SK-N-SH (cell line): ENCODE measurements around the gene VANGL1.

Experiments used
- CHD2 ChIP-seq: fragments of 150-350 bp; IDR thresholded peaks from 2 replicates; pipeline ENCODE4 v1.6.1; 2018; ENCODE audit warnings: low read length; ENCODE audit not compliant: partially characterized antibody
- CTCF ChIP-seq: fragments of 200-600 bp; sonication (generic); IDR thresholded peaks from 2 replicates; pipeline ENCODE4 v1.6.1; 2017; ENCODE audit warnings: antibody characterized with exemption, mild to moderate bottlenecking, moderate library complexity
- ELF1 ChIP-seq: IDR thresholded peaks from 2 replicates; pipeline ENCODE4 v1.4.0; 2012
- EP300 ChIP-seq, 2 experiments: IDR thresholded peaks; 2 replicates each; pipeline versions ENCODE4 v1.4.0 to v1.6.1; 2012; ENCODE audit warnings: borderline replicate concordance in 1 of 2, low read depth in 1 of 2, low read length in 1 of 2
- GABPA ChIP-seq: IDR thresholded peaks from 2 replicates; pipeline ENCODE4 v1.4.0; 2012; ENCODE audit warnings: low read depth, mild to moderate bottlenecking
- GATA2 ChIP-seq: sonication (generic); formaldehyde crosslinking; IDR thresholded peaks from 2 replicates; pipeline ENCODE4 v1.5.0; 2020; ENCODE audit warnings: mild to moderate bottlenecking, missing genetic modification reagents
- JUND ChIP-seq: IDR thresholded peaks from 2 replicates; pipeline ENCODE4 v1.4.0; 2012
- MAX ChIP-seq: IDR thresholded peaks from 2 replicates; pipeline ENCODE4 v1.4.0; 2012; ENCODE audit warnings: low read depth
- PBX3 ChIP-seq: IDR thresholded peaks from 2 replicates; pipeline ENCODE4; 2012
- POLR2AphosphoS5 ChIP-seq: IDR thresholded peaks from 2 replicates; pipeline ENCODE4 v1.6.1; 2012; ENCODE audit warnings: low read depth, low read length
- REST ChIP-seq: IDR thresholded peaks from 2 replicates; pipeline ENCODE4 v1.6.1; 2012; ENCODE audit warnings: mild to moderate bottlenecking, low read depth, low read length, moderate library complexity
- SIN3A ChIP-seq: IDR thresholded peaks from 2 replicates; pipeline ENCODE4 v1.6.1; 2012; ENCODE audit warnings: low read depth, mild to moderate bottlenecking, low read length, moderate library complexity, borderline replicate concordance
- TAF1 ChIP-seq: IDR thresholded peaks from 2 replicates; pipeline ENCODE4 v1.6.1; 2012; ENCODE audit warnings: low read depth, mild to moderate bottlenecking, low read length, moderate library complexity, borderline replicate concordance

- no peak for TF ChIP-seq GATA2 (CRISPR knock-in tag)
- TF ChIP-seq POLR2AphosphoS5: no peak
- no peak for TF ChIP-seq SIN3A
- TF ChIP-seq GABPA: no peak
- TF ChIP-seq JUND: no peak
- TF ChIP-seq CTCF: no peak
- TF ChIP-seq EP300 (IDR thresholded peaks at IDR 0.05; ENCODE audit: borderline replicate concordance in 1 of 2, low read depth in 1 of 2, low read length in 1 of 2): no peak
- TF ChIP-seq CHD2: no peak
- no peak for TF ChIP-seq MAX
- no peak for TF ChIP-seq REST
- TF ChIP-seq ELF1: no peak
- no peak for TF ChIP-seq TAF1
- TF ChIP-seq PBX3: no peak
Observed at GRCh38 chr1:115632251-115633026, 9.3 kb upstream of the VANGL1 start.
